Neural cell (in vitro differentiated cells): ENCODE results near the gene PRSS50.

Source experiments
- EP300 ChIP-seq: fragments of 450-650 bp; conservative IDR thresholded peaks from 2 replicates; pipeline ENCODE4 v1.6.1; 2014; ENCODE audit warnings: antibody characterized with exemption, mild to moderate bottlenecking, moderate library complexity; ENCODE audit not compliant: poor library complexity, severe bottlenecking
- EZH2 ChIP-seq: fragments of 200-600, 300-800 bp; shearing (Covaris generic), sonication (generic); IDR thresholded peaks from 2 replicates; pipeline ENCODE4 v1.6.1; 2014; ENCODE audit warnings: antibody characterized with exemption, low read length, borderline replicate concordance, mild to moderate bottlenecking; ENCODE audit not compliant: insufficient read depth, poor library complexity, severe bottlenecking
- MXI1 ChIP-seq: fragments of 450-650 bp; conservative IDR thresholded peaks from 2 replicates; pipeline ENCODE4 v1.6.1; 2014; ENCODE audit warnings: antibody characterized with exemption, mild to moderate bottlenecking; ENCODE audit not compliant: poor library complexity, severe bottlenecking
- POLR2AphosphoS5 ChIP-seq: IDR thresholded peaks from 2 replicates; pipeline ENCODE4 v1.6.1; 2012
- RAD21 ChIP-seq: fragments of 450-650 bp; conservative IDR thresholded peaks from 2 replicates; pipeline ENCODE4 v1.6.1; 2014; ENCODE audit warnings: antibody characterized with exemption, mild to moderate bottlenecking, moderate library complexity
- TAF1 ChIP-seq: IDR thresholded peaks from 2 replicates; pipeline ENCODE4 v1.6.1; 2012; ENCODE audit warnings: low read depth
- TF ChIP-seq, protein P1 (sequence below): fragments of 450-650 bp; IDR thresholded peaks from 2 replicates; pipeline ENCODE4 v1.5.1; 2014; ENCODE audit warnings: antibody characterized with exemption, mild to moderate bottlenecking, moderate library complexity; ENCODE audit not compliant: poor library complexity, severe bottlenecking
- TF ChIP-seq, protein P2 (sequence below): IDR thresholded peaks from 2 replicates; pipeline ENCODE4 v1.6.1; 2012; ENCODE audit warnings: borderline replicate concordance

DNA sequence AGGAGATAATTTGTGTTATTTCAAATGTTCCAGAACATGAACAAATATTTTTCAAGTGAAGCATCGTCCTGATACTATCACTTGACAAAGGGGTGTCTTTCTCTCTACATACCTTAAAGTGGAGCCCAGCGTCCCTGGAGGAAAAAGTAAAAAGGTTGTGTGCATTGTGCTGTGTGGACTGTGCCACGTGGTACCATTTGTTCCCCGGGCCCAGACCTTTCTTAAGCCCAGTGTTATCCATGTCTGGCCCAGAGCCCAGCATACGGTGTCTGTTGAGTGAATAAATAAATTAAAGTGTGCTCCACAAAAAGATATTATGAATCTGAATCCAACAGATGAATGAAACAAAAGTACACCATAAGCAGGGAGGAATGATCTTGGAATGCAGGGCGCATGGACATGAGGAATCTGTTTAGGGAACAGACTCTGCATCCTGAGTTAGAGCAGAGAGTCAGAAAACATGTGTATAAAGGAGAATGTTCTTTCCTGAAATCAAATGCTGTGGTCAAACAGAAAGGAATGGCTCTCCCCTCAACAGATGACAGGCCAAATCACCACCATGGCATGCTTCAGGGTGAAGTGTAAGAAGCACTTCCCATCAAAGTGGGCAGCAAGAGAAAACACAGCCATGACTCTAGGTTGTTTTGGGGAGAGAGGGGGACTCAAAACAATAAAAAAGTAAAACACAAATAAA lies 8.1 kb upstream of the PRSS50 start:
- no peak for TF ChIP-seq POLR2AphosphoS5
- TF ChIP-seq, protein P1, sequence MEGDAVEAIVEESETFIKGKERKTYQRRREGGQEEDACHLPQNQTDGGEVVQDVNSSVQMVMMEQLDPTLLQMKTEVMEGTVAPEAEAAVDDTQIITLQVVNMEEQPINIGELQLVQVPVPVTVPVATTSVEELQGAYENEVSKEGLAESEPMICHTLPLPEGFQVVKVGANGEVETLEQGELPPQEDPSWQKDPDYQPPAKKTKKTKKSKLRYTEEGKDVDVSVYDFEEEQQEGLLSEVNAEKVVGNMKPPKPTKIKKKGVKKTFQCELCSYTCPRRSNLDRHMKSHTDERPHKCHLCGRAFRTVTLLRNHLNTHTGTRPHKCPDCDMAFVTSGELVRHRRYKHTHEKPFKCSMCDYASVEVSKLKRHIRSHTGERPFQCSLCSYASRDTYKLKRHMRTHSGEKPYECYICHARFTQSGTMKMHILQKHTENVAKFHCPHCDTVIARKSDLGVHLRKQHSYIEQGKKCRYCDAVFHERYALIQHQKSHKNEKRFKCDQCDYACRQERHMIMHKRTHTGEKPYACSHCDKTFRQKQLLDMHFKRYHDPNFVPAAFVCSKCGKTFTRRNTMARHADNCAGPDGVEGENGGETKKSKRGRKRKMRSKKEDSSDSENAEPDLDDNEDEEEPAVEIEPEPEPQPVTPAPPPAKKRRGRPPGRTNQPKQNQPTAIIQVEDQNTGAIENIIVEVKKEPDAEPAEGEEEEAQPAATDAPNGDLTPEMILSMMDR, result no peak
- TF ChIP-seq MXI1, result no peak
- TF ChIP-seq, protein P2, sequence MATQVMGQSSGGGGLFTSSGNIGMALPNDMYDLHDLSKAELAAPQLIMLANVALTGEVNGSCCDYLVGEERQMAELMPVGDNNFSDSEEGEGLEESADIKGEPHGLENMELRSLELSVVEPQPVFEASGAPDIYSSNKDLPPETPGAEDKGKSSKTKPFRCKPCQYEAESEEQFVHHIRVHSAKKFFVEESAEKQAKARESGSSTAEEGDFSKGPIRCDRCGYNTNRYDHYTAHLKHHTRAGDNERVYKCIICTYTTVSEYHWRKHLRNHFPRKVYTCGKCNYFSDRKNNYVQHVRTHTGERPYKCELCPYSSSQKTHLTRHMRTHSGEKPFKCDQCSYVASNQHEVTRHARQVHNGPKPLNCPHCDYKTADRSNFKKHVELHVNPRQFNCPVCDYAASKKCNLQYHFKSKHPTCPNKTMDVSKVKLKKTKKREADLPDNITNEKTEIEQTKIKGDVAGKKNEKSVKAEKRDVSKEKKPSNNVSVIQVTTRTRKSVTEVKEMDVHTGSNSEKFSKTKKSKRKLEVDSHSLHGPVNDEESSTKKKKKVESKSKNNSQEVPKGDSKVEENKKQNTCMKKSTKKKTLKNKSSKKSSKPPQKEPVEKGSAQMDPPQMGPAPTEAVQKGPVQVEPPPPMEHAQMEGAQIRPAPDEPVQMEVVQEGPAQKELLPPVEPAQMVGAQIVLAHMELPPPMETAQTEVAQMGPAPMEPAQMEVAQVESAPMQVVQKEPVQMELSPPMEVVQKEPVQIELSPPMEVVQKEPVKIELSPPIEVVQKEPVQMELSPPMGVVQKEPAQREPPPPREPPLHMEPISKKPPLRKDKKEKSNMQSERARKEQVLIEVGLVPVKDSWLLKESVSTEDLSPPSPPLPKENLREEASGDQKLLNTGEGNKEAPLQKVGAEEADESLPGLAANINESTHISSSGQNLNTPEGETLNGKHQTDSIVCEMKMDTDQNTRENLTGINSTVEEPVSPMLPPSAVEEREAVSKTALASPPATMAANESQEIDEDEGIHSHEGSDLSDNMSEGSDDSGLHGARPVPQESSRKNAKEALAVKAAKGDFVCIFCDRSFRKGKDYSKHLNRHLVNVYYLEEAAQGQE, result no peak
- no peak for TF ChIP-seq TAF1
- no peak for TF ChIP-seq EP300
- no peak for TF ChIP-seq EZH2
- no peak for TF ChIP-seq RAD21
